HepG2 (cell line): ENCODE results near the gene R3HDM1. TPM values are rescaled to one million over a fixed set of nuclear protein-coding genes. Genes with fewer than 3 reads are reported as not detected.
A peak's percentile ranks its signal among the peaks of the same experiment; 100 is the strongest.

ENCODE experiments used
- CHD2 ChIP-seq: IDR thresholded peaks from 2 replicates; pipeline ENCODE4 v1.6.1; 2011; ENCODE audit warnings: low read depth, low read length, improper control_type of control experiment
- IKZF5 ChIP-seq: IDR thresholded peaks from 2 replicates; pipeline ENCODE4 v1.6.1; 2018; ENCODE audit warnings: missing genetic modification reagents, mild to moderate bottlenecking, missing compliant biosample characterization
- KAT7 ChIP-seq: IDR thresholded peaks from 2 replicates; pipeline ENCODE4 v1.6.1; 2018; ENCODE audit warnings: borderline replicate concordance, missing compliant biosample characterization
- MIXL1 ChIP-seq: IDR thresholded peaks from 2 replicates; pipeline ENCODE4 v1.6.1; 2016
- PHF8 ChIP-seq: sonication (generic); formaldehyde crosslinking; IDR thresholded peaks from 2 replicates; pipeline ENCODE4 v1.5.0; 2020; ENCODE audit warnings: missing genetic modification reagents
- POGZ ChIP-seq: sonication (generic); formaldehyde crosslinking; IDR thresholded peaks from 2 replicates; pipeline ENCODE4 v1.4.0; 2020; ENCODE audit warnings: mild to moderate bottlenecking, missing genetic modification reagents
- TEAD3 ChIP-seq: optimal IDR thresholded peaks from 2 replicates; pipeline ENCODE3; 2016; ENCODE audit warnings: borderline replicate concordance
- TFDP1 ChIP-seq: IDR thresholded peaks from 2 replicates; pipeline ENCODE4 v1.6.1; 2016; ENCODE audit warnings: missing compliant biosample characterization, missing genetic modification reagents, borderline replicate concordance
- TFDP2 ChIP-seq: sonication (generic); formaldehyde crosslinking; IDR thresholded peaks from 2 replicates; pipeline ENCODE4 v1.4.0; 2020; ENCODE audit warnings: missing genetic modification reagents
- ZFP36L1 ChIP-seq: sonication (generic); formaldehyde crosslinking; IDR thresholded peaks from 2 replicates; pipeline ENCODE4 v1.8.0; 2022; ENCODE audit warnings: mild to moderate bottlenecking, missing genetic modification reagents, moderate library complexity
- ZFY ChIP-seq: sonication (generic); formaldehyde crosslinking; IDR thresholded peaks from 2 replicates; pipeline ENCODE4 v1.4.0; 2020; ENCODE audit warnings: missing genetic modification reagents
- ZNF225 ChIP-seq: sonication (generic); formaldehyde crosslinking; IDR thresholded peaks from 2 replicates; pipeline ENCODE4 v1.4.0; 2020; ENCODE audit warnings: mild to moderate bottlenecking, missing genetic modification reagents
- ZNF275 ChIP-seq: sonication (generic); formaldehyde crosslinking; IDR thresholded peaks from 2 replicates; pipeline ENCODE4 v1.8.0; 2022; ENCODE audit warnings: missing genetic modification reagents, mild to moderate bottlenecking, inconsistent platforms, borderline replicate concordance
- ZNF34 ChIP-seq: sonication (generic); formaldehyde crosslinking; IDR thresholded peaks from 2 replicates; pipeline ENCODE4 v1.4.0; 2020; ENCODE audit warnings: mild to moderate bottlenecking, missing genetic modification reagents, borderline replicate concordance
- ZNF572 ChIP-seq: sonication (generic); formaldehyde crosslinking; IDR thresholded peaks from 2 replicates; pipeline ENCODE4 v1.5.1; 2020; ENCODE audit warnings: mild to moderate bottlenecking, missing genetic modification reagents
- ZNF598 ChIP-seq: sonication (generic); formaldehyde crosslinking; IDR thresholded peaks from 2 replicates; pipeline ENCODE4 v1.5.1; 2020; ENCODE audit warnings: mild to moderate bottlenecking, missing genetic modification reagents, borderline replicate concordance
- polyA plus RNA-seq, 8 experiments: library from polyadenylated mRNA; depleted of rRNA in 3 of 8; stranded (reverse) in 7 of 8; unstranded in 1 of 8; fragments of >200 nt; fragmentation: Illumina TruSeq in 4 of 8; extraction: Trizol in 4 of 8; gene quantifications; 2 replicates each; pipeline versions ENCODE4 v1.2.1 to v1.2.3, GENCODE V29; 2011 to 2016; ENCODE audit warnings: low read depth in 4 of 8, missing spikeins in 1 of 8, mixed read lengths in 1 of 8; ENCODE audit not compliant: insufficient read depth in 1 of 8
- total RNA-seq, 5 experiments: library from RNA; depleted of rRNA; stranded (reverse); fragments of >200 nt; fragmentation: Illumina TruSeq; extraction: Trizol; gene quantifications; 2 replicates each; pipeline ENCODE4 v1.2.3, GENCODE V29; 2016; ENCODE audit warnings: low read depth in 1 of 5

Gene R3HDM1
- total and polyA plus RNA-seq, 2 of the 13 experiments (the other 11 are each of a cell fraction or from before 2014, with no cell fraction given): 15.7 to 54.3 TPM

GRCh38 chr2:135530313-135531230 lies 712 bp upstream of the R3HDM1 start, which contains the start of gene ZRANB3 (continued):
- TF ChIP-seq IKZF5 (CRISPR knock-in tag) (peak; percentile 40; the same call in 1 of the 2 replicates), ZNF225 (CRISPR knock-in tag) (no peak), ZNF34 (0 out of 2 replicates have a peak, but pooled peaks have one; percentile 53), CHD2 (peak; percentile 92), ZFP36L1 (peak; percentile 36; the same call in 1 of the 2 replicates), ZNF598 (CRISPR knock-in tag) (peak; percentile 18; the same call in 1 of the 2 replicates), ZNF572 (CRISPR knock-in tag) (0 out of 2 replicates have a peak, but pooled peaks have one; percentile 74), TEAD3 (CRISPR knock-in tag) (peak; percentile 64), KAT7 (CRISPR knock-in tag) (peak; percentile 20; the same call in 1 of the 2 replicates), TFDP2 (CRISPR knock-in tag) (peak; percentile 97), TFDP1 (CRISPR knock-in tag) (peak; percentile 97), POGZ (CRISPR knock-in tag) (peak; percentile 57), MIXL1 (CRISPR knock-in tag) (0 out of 2 replicates have a peak, but pooled peaks have one; percentile 25), PHF8 (CRISPR knock-in tag) (peak; percentile 72), ZNF275 (0 out of 2 replicates have a peak, but pooled peaks have one; percentile 31), ZFY (peak; percentile 80)
